KMS-11 (cell line): Measurements from ENCODE around the gene MARCOL.

ENCODE experiments used
- H2AFZ ChIP-seq: fragments of 200-600 bp; sonication (generic); 2 replicates; pipeline ENCODE4 v1.6.1; 2016; ENCODE audit warnings: antibody characterized with exemption, mixed run types, low read depth
- H3K27ac ChIP-seq: fragments of 200-600 bp; sonication (generic); 2 replicates; pipeline ENCODE4 v1.6.1; 2016; ENCODE audit warnings: mild to moderate bottlenecking, mixed run types
- H3K27me3 ChIP-seq: fragments of 200-600 bp; sonication (generic); 2 replicates; pipeline ENCODE4 v1.6.1; 2017; ENCODE audit warnings: mild to moderate bottlenecking, low read depth, mixed run types, moderate library complexity; ENCODE audit not compliant: insufficient read depth
- H3K36me3 ChIP-seq: fragments of 200-600 bp; sonication (generic); 2 replicates; pipeline ENCODE4 v1.6.1; 2017; ENCODE audit warnings: mild to moderate bottlenecking, mixed run types; ENCODE audit not compliant: insufficient read depth
- H3K4me1 ChIP-seq: fragments of 200-600 bp; sonication (generic); 2 replicates; pipeline ENCODE4 v1.6.1; 2016; ENCODE audit warnings: mild to moderate bottlenecking, low read depth, mixed run types; ENCODE audit not compliant: poor library complexity, severe bottlenecking
- H3K4me2 ChIP-seq: fragments of 200-600 bp; sonication (generic); 2 replicates; pipeline ENCODE4 v1.7.0; 2016; ENCODE audit warnings: mild to moderate bottlenecking, mixed run types
- H3K4me3 ChIP-seq: fragments of 200-600 bp; sonication (generic); IDR thresholded peaks from 2 replicates; pipeline ENCODE4 v1.6.1; 2017; ENCODE audit warnings: low read depth, low read length, mixed read lengths; ENCODE audit not compliant: insufficient read depth
- H3K79me2 ChIP-seq: fragments of 200-600 bp; sonication (generic); 2 replicates; pipeline ENCODE4 v1.6.1; 2016; ENCODE audit warnings: low read depth, mixed run types; ENCODE audit not compliant: insufficient read depth
- H3K9ac ChIP-seq: fragments of 200-600 bp; sonication (generic); 2 replicates; pipeline ENCODE4 v1.6.1; 2016; ENCODE audit warnings: mild to moderate bottlenecking, mixed run types
- H4K20me1 ChIP-seq: fragments of 200-600 bp; sonication (generic); 2 replicates; pipeline ENCODE4 v1.6.1; 2016; ENCODE audit warnings: mild to moderate bottlenecking, mixed run types; ENCODE audit not compliant: insufficient read depth
- TF ChIP-seq, protein P1 (sequence below): fragments of 200-600 bp; sonication (generic); conservative IDR thresholded peaks from 2 replicates; pipeline ENCODE4 v1.6.1; 2017; ENCODE audit warnings: low read depth, mild to moderate bottlenecking, antibody characterized with exemption, low read length, moderate library complexity, mixed read lengths

MARCOL gene, protein sequence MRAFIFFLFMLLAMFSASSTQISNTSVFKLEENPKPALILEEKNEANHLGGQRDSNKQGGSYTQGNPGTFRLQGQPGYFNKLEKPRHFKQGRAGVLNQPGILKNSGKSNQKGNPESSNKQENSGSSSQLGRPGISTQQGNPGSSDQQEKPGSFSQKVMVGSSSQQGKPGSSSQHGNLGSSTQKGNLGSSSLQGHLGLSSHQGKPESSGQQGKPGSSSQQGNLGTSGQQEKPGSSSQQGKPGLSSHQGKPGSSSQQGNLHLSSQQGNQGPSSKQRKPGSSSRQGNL

DNA sequence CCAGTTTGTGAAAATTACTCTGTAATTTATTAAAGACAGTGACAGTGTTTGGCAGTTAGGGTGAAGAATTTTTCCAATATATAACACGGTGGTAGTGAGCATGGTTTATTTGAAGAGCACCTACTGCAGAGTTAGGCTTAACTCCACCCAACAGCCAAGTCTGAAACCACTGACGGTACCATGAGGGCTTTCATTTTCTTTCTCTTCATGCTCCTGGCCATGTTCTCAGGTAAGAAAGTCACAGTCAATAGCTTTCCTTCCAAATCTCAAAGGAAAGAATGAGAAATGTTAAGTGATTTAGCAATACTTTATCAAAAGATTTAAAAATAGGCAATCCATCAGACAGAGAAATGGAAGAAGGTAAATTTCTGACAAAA is at the start of gene MARCOL:
MARCOL (plus strand) TSS at position 108 of the 377 bp plus-strand sequence; CDS start at position 181, 73 bp downstream.
- H3K4me2 ChIP-seq, result no peak within 1 kb of the TSS
- no peaks in the 10 kb centered on the region for H3K4me1 ChIP-seq
- H3K4me3 ChIP-seq, result no peak within 1 kb of the TSS
- H3K9ac ChIP-seq, result no peak within 1 kb of the TSS
- no peaks in the 10 kb centered on the region for H3K36me3 ChIP-seq
- no peaks in the 10 kb centered on the region for H3K27me3 ChIP-seq
- TF ChIP-seq, protein P1, sequence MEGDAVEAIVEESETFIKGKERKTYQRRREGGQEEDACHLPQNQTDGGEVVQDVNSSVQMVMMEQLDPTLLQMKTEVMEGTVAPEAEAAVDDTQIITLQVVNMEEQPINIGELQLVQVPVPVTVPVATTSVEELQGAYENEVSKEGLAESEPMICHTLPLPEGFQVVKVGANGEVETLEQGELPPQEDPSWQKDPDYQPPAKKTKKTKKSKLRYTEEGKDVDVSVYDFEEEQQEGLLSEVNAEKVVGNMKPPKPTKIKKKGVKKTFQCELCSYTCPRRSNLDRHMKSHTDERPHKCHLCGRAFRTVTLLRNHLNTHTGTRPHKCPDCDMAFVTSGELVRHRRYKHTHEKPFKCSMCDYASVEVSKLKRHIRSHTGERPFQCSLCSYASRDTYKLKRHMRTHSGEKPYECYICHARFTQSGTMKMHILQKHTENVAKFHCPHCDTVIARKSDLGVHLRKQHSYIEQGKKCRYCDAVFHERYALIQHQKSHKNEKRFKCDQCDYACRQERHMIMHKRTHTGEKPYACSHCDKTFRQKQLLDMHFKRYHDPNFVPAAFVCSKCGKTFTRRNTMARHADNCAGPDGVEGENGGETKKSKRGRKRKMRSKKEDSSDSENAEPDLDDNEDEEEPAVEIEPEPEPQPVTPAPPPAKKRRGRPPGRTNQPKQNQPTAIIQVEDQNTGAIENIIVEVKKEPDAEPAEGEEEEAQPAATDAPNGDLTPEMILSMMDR, result no peak
- no peaks in the 10 kb centered on the region for H4K20me1 ChIP-seq
- H3K79me2 ChIP-seq, result no peaks in the 10 kb centered on the region
- H2AFZ ChIP-seq, result no peak within 1 kb of the TSS
- no peak within 1 kb of the TSS for H3K27ac ChIP-seq

DNA sequence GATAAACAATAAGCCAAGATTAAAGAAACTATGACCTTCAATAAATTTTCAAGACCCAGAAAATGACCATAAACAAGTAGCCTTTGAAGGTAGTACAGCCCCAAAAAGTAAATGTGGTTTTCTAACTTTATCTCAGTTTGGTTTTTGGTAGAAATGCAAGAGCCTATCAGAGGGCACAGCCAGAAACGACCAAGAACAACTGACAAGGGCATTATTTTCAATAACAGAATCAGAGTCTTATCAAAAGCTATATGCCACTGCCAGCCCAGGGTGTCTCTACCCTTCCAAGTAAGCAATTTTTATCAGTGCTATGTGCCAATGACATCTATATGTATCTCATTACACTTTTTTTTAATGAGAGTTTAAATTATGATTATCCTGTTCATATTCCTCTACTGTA is 47.3 kb upstream of the MARCOL start:
- no peaks in the 10 kb centered on the region for H3K27me3 ChIP-seq

DNA sequence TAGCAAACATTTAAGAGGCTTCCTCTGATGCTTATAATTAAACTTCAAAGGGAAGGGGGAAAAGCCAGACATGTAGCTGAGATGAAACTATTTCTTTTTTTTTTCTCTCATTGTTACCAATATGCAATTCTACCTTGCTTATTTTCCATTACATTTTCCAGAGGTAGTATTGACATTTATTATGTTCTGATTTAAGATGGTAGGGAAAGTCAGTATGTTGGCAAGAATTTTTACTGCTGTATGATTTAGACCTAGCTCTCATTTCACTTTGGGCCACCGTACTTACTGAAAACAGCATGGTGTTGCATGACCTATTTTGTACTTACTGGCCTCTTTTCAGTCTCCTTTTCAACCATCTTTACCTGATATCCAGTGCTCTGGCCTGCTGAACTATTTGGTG is 45.1 kb upstream of the MARCOL start:
- no peaks in the 10 kb centered on the region for H3K36me3 ChIP-seq
- no peak overlapping the region for H3K4me3 ChIP-seq
- H3K27me3 ChIP-seq, result no peaks in the 10 kb centered on the region

More for the DNA sequence above, 47.3 kb upstream of the MARCOL start:
- Histone ChIP-seq H3K36me3 (no peaks in the 10 kb centered on the region), H3K4me1 (no peaks in the 10 kb centered on the region), H2AFZ (no peak overlapping the region), H4K20me1 (no peaks in the 10 kb centered on the region), H3K4me3 (no peak overlapping the region), H3K27ac (no peak overlapping the region), H3K4me2 (no peak overlapping the region), H3K79me2 (no peaks in the 10 kb centered on the region), H3K9ac (no peak overlapping the region)
- TF ChIP-seq, protein P1, result no peak

DNA sequence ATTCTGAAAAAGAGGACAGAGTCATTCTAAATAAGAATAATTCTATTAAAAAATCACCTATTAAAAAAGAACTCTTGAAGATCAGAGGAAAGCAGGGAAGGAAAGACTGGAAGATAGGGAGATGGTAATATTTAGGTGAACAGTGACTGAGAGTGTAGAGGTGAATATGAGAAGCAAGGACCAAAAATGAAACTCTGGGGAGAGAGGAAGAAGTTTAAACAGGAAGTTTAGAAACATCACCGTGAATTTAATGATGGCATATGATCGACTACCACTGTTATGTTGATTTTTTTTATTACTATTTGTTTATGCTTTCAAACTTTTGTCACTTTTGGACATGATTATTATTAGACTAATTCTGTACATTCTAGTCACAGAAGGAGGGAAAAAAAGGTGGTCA is 37.2 kb upstream of the MARCOL start:
- no peak overlapping the region for H3K4me2 ChIP-seq
- no peaks in the 10 kb centered on the region for H3K36me3 ChIP-seq
- H3K4me1 ChIP-seq, result no peaks in the 10 kb centered on the region
- H4K20me1 ChIP-seq, result no peaks in the 10 kb centered on the region
- H3K27me3 ChIP-seq, result no peaks in the 10 kb centered on the region
- H3K79me2 ChIP-seq, result no peaks in the 10 kb centered on the region
- no peak overlapping the region for H2AFZ ChIP-seq
- no peak overlapping the region for H3K9ac ChIP-seq
- H3K4me3 ChIP-seq, result no peak overlapping the region
- TF ChIP-seq, protein P1, result no peak
- H3K27ac ChIP-seq, result no peak overlapping the region

More for the DNA sequence above, 45.1 kb upstream of the MARCOL start:
- Histone ChIP-seq H3K27ac (no peak overlapping the region), H3K4me2 (no peak overlapping the region), H3K4me1 (no peaks in the 10 kb centered on the region), H4K20me1 (no peaks in the 10 kb centered on the region), H3K79me2 (no peaks in the 10 kb centered on the region), H3K9ac (no peak overlapping the region), H2AFZ (no peak overlapping the region)
- TF ChIP-seq, protein P1, result no peak
